Liver (tissue), 3 donors: Measurements from ENCODE around the gene B4GALT5.

ENCODE experiments used
- EGR1 ChIP-seq, 2 donors: IDR thresholded peaks; 2 replicates each; pipeline ENCODE4 v1.6.1; 2016 to 2018; ENCODE audit warnings: antibody characterized with exemption in 2 of 2, low read depth in 2 of 2
- TAF1 ChIP-seq: conservative IDR thresholded peaks from 2 replicates; pipeline ENCODE4 v1.6.1; 2016; ENCODE audit warnings: antibody characterized with exemption, mild to moderate bottlenecking
- TF ChIP-seq, protein P1 (sequence below): fragments of 150-350 bp; IDR thresholded peaks from 2 replicates; pipeline ENCODE4 v1.5.1; 2017; ENCODE audit warnings: improper control_type of control experiment, low read depth, low read length; ENCODE audit not compliant: missing input control
- donor health status: healthy.
- donor health status: healthy.

DNA sequence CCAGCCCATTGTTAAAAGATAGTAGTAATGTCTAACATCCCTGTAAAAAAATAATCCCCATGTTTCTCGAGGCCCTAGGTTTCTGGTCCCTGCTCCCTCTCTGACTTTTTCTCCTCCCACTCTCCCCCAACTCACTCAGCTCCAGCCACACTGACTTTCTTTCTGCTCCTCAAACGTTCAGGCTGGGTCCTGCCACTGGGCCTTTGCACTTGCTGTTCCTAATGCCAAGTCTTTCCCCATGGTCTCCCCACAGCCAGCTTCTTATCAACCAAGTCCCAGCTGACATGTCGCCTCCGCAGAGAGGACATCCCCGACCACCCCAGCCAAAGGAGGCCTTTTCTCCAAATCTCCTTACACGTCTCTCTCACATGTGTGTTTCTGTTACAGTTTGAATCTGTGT, 123.9 kb downstream of the B4GALT5 start:
- TF ChIP-seq EGR1 (IDR thresholded peaks at IDR 0.05; ENCODE audit: low read depth in 2 of 2) (no peak), TAF1 (no peak)
- TF ChIP-seq, protein P1, sequence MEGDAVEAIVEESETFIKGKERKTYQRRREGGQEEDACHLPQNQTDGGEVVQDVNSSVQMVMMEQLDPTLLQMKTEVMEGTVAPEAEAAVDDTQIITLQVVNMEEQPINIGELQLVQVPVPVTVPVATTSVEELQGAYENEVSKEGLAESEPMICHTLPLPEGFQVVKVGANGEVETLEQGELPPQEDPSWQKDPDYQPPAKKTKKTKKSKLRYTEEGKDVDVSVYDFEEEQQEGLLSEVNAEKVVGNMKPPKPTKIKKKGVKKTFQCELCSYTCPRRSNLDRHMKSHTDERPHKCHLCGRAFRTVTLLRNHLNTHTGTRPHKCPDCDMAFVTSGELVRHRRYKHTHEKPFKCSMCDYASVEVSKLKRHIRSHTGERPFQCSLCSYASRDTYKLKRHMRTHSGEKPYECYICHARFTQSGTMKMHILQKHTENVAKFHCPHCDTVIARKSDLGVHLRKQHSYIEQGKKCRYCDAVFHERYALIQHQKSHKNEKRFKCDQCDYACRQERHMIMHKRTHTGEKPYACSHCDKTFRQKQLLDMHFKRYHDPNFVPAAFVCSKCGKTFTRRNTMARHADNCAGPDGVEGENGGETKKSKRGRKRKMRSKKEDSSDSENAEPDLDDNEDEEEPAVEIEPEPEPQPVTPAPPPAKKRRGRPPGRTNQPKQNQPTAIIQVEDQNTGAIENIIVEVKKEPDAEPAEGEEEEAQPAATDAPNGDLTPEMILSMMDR = no peak
